GM12875 (cell line): ENCODE results near the gene DGKH.

Source experiments
- H3K4me3 ChIP-seq: one replicate; pipeline ENCODE4 v1.5.1; 2011; ENCODE audit warnings: low read depth, low read length, control low read depth
- TF ChIP-seq, protein P1 (sequence below): IDR thresholded peaks from 2 replicates; pipeline ENCODE4 v1.5.1; 2011; ENCODE audit warnings: low read depth, mild to moderate bottlenecking, control low read depth, inconsistent platforms, low read length, moderate library complexity, borderline replicate concordance; ENCODE audit not compliant: insufficient read depth

The DGKH gene

DNA sequence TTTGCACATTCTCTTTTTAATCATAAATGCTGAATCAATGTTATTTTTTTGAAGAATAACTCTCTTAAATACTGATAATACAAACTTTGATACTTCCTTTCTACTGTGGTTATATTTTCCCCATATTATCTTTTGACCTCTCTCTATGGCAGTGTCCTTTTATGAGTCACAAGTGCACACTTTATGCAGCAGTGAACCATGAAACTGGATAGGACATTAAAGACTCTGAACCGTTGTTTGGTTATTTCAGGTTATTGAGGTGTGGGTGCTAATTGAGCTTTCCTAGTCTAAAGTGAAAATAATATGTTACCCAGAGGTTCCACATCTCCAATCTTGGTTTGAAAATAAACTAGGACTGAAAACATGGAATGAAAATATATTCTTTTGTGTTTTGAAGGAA lies 71.4 kb downstream of the DGKH start:
- TF ChIP-seq, protein P1, sequence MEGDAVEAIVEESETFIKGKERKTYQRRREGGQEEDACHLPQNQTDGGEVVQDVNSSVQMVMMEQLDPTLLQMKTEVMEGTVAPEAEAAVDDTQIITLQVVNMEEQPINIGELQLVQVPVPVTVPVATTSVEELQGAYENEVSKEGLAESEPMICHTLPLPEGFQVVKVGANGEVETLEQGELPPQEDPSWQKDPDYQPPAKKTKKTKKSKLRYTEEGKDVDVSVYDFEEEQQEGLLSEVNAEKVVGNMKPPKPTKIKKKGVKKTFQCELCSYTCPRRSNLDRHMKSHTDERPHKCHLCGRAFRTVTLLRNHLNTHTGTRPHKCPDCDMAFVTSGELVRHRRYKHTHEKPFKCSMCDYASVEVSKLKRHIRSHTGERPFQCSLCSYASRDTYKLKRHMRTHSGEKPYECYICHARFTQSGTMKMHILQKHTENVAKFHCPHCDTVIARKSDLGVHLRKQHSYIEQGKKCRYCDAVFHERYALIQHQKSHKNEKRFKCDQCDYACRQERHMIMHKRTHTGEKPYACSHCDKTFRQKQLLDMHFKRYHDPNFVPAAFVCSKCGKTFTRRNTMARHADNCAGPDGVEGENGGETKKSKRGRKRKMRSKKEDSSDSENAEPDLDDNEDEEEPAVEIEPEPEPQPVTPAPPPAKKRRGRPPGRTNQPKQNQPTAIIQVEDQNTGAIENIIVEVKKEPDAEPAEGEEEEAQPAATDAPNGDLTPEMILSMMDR = no peak
- no peak overlapping the region for H3K4me3 ChIP-seq

GRCh38 chr13:42123600-42123999 lies 75.2 kb downstream of the DGKH start:
- H3K4me3 ChIP-seq = no peak overlapping the region
- TF ChIP-seq, protein P1 = no peak

- no peak overlapping the region for H3K4me3 ChIP-seq
- TF ChIP-seq, protein P1 = no peak
Measured at GRCh38 chr13:42125046-42125445, 76.6 kb downstream of the DGKH start.

DNA sequence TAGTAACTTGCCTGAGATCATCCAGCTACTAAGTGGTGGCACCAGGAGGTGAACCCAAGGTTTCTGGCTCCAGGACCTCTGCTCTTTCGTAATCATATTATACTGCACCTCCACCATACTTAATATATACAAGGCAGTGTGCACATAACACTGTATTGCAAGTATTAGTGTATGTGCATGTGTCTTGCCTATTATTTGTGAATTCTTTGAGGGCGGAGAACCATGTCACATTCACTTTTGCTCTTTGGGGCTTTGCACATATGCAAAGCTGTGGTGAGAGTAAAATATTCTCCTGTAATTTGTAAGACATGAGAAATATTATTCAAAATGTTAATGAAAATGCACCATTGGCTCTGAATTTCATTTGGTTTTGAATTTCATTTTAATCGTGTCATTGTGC lies 78.6 kb downstream of the DGKH start:
- no peak overlapping the region for H3K4me3 ChIP-seq
- TF ChIP-seq, protein P1 = no peak

DNA sequence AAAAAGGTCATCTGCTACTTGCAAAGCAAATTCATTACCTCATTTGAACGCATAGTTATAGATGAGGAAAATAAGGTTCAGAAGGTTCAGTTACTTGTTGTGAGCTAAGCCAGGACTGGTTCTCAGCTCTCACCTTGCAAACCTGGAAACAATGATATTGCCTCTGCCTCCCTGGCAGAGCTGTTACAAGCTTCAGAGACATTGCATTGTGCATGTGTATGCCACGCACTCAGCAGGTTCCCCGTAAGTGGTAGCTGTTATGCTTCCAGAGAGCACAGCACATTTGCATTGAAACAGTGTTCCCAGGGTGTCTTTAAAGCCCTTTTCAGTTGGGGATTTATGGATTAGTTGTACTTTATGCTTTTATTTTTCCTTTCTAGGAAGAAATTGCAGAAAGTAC lies 80.6 kb downstream of the DGKH start:
- H3K4me3 ChIP-seq = no peak overlapping the region
- TF ChIP-seq, protein P1 = no peak

DNA sequence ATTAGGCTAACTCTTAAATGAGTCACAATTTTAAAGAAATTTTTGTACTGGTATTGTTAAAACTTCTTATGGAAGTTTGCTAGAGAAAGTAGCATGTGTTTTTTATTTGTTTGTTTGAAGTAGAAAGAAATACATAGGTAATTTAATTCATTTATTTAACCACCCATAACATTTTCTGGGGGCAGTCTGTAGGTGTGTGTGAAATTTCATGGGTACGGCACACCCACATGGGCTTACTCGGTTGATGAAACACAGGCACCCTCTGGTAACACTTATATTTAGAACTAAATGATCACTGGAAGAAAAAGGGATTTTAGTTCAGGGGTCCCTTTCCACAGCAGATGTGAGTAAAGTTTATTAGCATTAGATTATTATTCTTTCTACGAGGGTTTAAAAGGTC lies 88.1 kb downstream of the DGKH start:
- TF ChIP-seq, protein P1 = no peak
- H3K4me3 ChIP-seq = no peak overlapping the region

DNA sequence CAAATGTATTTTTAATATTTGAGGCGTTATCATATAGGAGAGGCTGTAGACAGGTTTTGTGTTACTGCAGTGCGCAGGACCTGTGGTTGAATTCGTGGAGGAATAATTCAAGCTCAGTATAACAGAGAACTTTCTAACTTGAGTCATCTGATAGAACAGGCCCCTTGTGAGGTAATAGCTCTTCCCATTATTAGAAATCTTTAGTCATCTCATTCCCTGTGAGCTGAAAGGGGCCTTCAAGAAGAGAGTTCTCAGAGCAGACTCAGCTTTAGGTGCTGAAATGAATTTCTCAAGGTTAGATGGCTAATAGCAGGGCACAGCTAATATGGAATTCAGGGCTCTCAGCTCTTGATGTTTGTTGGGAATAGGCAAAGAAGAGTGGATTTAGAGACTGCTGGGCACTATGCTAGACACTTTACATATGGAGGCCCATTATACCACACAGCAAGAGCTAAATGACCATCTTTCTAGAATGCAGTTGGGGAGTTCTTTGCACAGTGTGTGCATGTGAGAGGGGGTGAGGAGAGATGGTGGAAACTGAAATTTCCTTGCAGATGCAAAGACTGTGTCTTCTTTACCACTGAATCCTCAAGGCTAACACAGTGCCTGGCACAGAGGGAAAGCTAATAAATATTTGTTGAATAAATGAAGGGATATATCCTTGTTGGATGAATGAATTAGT lies 89.5 kb downstream of the DGKH start:
- TF ChIP-seq, protein P1 = no peak
- no peak overlapping the region for H3K4me3 ChIP-seq
